ENCODE measurements around the gene WNT10A.

- TF ChIP-seq SIN3A (IDR thresholded peaks at IDR 0.05; ENCODE audit: low read depth) (no peak), EZH2 (IDR thresholded peaks at IDR 0.05) (no peak), RAD21 (IDR thresholded peaks at IDR 0.05; ENCODE audit: low read depth) (no peak), EZH2phosphoT487 (IDR thresholded peaks at IDR 0.05; ENCODE audit: borderline replicate concordance) (no peak), POLR2A (IDR thresholded peaks at IDR 0.05; ENCODE audit: borderline replicate concordance, extremely low read depth, insufficient read depth, insufficient read length) (no peak), FOSL1 (IDR thresholded peaks at IDR 0.05; ENCODE audit: low read depth) (no peak), ZNF274 (IDR thresholded peaks at IDR 0.05; ENCODE audit: low read depth, low read length) (no peak), ATF3 (IDR thresholded peaks at IDR 0.05) (no peak), SP1 (IDR thresholded peaks at IDR 0.05; ENCODE audit: low read depth) (no peak), EGR1 (IDR thresholded peaks at IDR 0.05; ENCODE audit: low read depth) (no peak)
- TF ChIP-seq, protein P1, sequence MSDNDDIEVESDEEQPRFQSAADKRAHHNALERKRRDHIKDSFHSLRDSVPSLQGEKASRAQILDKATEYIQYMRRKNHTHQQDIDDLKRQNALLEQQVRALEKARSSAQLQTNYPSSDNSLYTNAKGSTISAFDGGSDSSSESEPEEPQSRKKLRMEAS (IDR thresholded peaks at IDR 0.05), result no peak
- TF ChIP-seq, protein P2, sequence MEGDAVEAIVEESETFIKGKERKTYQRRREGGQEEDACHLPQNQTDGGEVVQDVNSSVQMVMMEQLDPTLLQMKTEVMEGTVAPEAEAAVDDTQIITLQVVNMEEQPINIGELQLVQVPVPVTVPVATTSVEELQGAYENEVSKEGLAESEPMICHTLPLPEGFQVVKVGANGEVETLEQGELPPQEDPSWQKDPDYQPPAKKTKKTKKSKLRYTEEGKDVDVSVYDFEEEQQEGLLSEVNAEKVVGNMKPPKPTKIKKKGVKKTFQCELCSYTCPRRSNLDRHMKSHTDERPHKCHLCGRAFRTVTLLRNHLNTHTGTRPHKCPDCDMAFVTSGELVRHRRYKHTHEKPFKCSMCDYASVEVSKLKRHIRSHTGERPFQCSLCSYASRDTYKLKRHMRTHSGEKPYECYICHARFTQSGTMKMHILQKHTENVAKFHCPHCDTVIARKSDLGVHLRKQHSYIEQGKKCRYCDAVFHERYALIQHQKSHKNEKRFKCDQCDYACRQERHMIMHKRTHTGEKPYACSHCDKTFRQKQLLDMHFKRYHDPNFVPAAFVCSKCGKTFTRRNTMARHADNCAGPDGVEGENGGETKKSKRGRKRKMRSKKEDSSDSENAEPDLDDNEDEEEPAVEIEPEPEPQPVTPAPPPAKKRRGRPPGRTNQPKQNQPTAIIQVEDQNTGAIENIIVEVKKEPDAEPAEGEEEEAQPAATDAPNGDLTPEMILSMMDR (IDR thresholded peaks at IDR 0.05 in 2 of 3, conservative IDR thresholded peaks at IDR 0.05 in 1 of 3; ENCODE audit: borderline replicate concordance in 1 of 3, insufficient read depth in 1 of 3, low read depth in 2 of 3, low read length in 2 of 3), result no peak
These were observed 10.9 kb downstream of the WNT10A start for GRCh38 chr2:218891275-218892135.
